Measurements from ENCODE around the gene PLBD2. TPM values are rescaled to one million over a fixed set of nuclear protein-coding genes. Genes with fewer than 3 reads are reported as not detected.
A peak's percentile ranks its signal among the peaks of the same experiment; 100 is the strongest.

PLBD2 gene
- total RNA-seq, 2 donors from 2014 or later, result 38.2 to 43.0 TPM

- no peak for TF ChIP-seq CTCF (IDR thresholded peaks at IDR 0.05)
- H3K4me1 ChIP-seq, result peaks cover 0 to 26% of the 10 kb centered on the region in 2 donors
- DNase-seq (ENCODE audit: low spot score), result no peak
These were observed 32.5 kb upstream of the PLBD2 start for GRCh38 chr12:113325916-113326315.

GRCh38 chr12:113326775-113327395 is 31.5 kb upstream of the PLBD2 start:
- Histone ChIP-seq H3K36me3 (peaks cover 14% of the 10 kb centered on the region), H3K27me3 (no peaks in the 10 kb centered on the region), H3K4me1 (peaks cover 0 to 26% of the 10 kb centered on the region in 2 donors), H3K4me3 (no peak overlapping the region), H3K9me3 (no peaks in the 10 kb centered on the region), H3K27ac (peak overlapping the region; percentile 37 to 55)
- TF ChIP-seq CTCF (IDR thresholded peaks at IDR 0.05), result peak in 1 of 2 donors; percentile 37
- DNase-seq (ENCODE audit: low spot score), result no peak

More at GRCh38 chr12:113325916-113326315, 32.5 kb upstream of the PLBD2 start:
- H3K27me3 ChIP-seq, result no peaks in the 10 kb centered on the region
- H3K9me3 ChIP-seq, result no peaks in the 10 kb centered on the region
- peak overlapping the region; percentile 37 to 55 for H3K27ac ChIP-seq
- no peak overlapping the region for H3K4me3 ChIP-seq
- H3K36me3 ChIP-seq, result peaks cover 20% of the 10 kb centered on the region

- TF ChIP-seq CTCF (IDR thresholded peaks at IDR 0.05), result no peak
- peaks cover 0 to 35% of the 10 kb centered on the region in 2 donors for H3K4me1 ChIP-seq
These were observed 30.0 kb upstream of the PLBD2 start for GRCh38 chr12:113328368-113328889.

GRCh38 chr12:113329022-113329790 is 29.2 kb upstream of the PLBD2 start:
- no peak for DNase-seq (ENCODE audit: low spot score)
- no peaks in the 10 kb centered on the region for H3K9me3 ChIP-seq
- H3K4me3 ChIP-seq, result no peak overlapping the region
- H3K27me3 ChIP-seq, result no peaks in the 10 kb centered on the region
- peaks cover 22% of the 10 kb centered on the region for H3K36me3 ChIP-seq
- H3K4me1 ChIP-seq, result peaks cover 0 to 43% of the 10 kb centered on the region in 2 donors
- H3K27ac ChIP-seq, result no peak overlapping the region
- TF ChIP-seq CTCF (IDR thresholded peaks at IDR 0.05), result no peak

More at GRCh38 chr12:113328368-113328889, 30.0 kb upstream of the PLBD2 start:
- no peaks in the 10 kb centered on the region for H3K27me3 ChIP-seq
- H3K27ac ChIP-seq, result no peak overlapping the region
- no peak overlapping the region for H3K4me3 ChIP-seq
- no peaks in the 10 kb centered on the region for H3K9me3 ChIP-seq
- no peak for DNase-seq (ENCODE audit: low spot score)
- peaks cover 22% of the 10 kb centered on the region for H3K36me3 ChIP-seq

GRCh38 chr12:113329791-113330417 is 28.5 kb upstream of the PLBD2 start:
- Histone ChIP-seq H3K9me3 (no peaks in the 10 kb centered on the region), H3K4me1 (peaks cover 0 to 46% of the 10 kb centered on the region in 2 donors), H3K27me3 (no peaks in the 10 kb centered on the region), H3K27ac (no peak overlapping the region), H3K4me3 (no peak overlapping the region), H3K36me3 (peaks cover 22% of the 10 kb centered on the region)
- no peak for TF ChIP-seq CTCF (IDR thresholded peaks at IDR 0.05)
- DNase-seq (ENCODE audit: low spot score), result no peak

Measured in right atrium auricular region (tissue), 2 donors.